ENCODE measurements around the gene MIA2. TPM values are rescaled to one million over a fixed set of nuclear protein-coding genes. Genes with fewer than 3 reads are reported as not detected.
"Not testable (repeated sequence)": the region's sequence is repeated elsewhere in the genome, so short reads cannot be mapped to it uniquely, and the experiment has no call there.

MIA2 gene
- total and polyA plus RNA-seq, 8 donors = 23.6 to 72.4 (median 50.3) TPM

- peaks cover 0 to 7% (median 0%) of the 10 kb centered on the region in 4 donors for H3K9me3 ChIP-seq
- peaks cover 0 to 35% (median 26%) of the 10 kb centered on the region in 4 donors for H3K36me3 ChIP-seq
- H3K4me3 ChIP-seq = no peak overlapping the region
- intact Hi-C loops (cut with DNase I; ENCODE audit: low total_unique reads) = no loop called here
- TF ChIP-seq POLR2A (IDR thresholded peaks at IDR 0.05) (no peak), POLR2AphosphoS5 (IDR thresholded peaks at IDR 0.05) (no peak), CTCF (IDR thresholded peaks at IDR 0.05) (no peak), EP300 (IDR thresholded peaks at IDR 0.05) (no peak)
- 91 to 98% (median 96%) methylated on average over 1 of the region's 1 CpG for WGBS, 5 donors
- no peak for DNase-seq
- H3K27ac ChIP-seq = no peak overlapping the region
- H3K4me1 ChIP-seq = peaks cover 0 to 22% (median 14%) of the 10 kb centered on the region in 4 donors
- H3K27me3 ChIP-seq = no peaks in the 10 kb centered on the region
Observed at GRCh38 chr14:39276005-39276404, 42.3 kb downstream of the MIA2 start.

GRCh38 chr14:39276579-39277114 is 42.9 kb downstream of the MIA2 start:
- TF ChIP-seq POLR2A (IDR thresholded peaks at IDR 0.05) (no peak), CTCF (IDR thresholded peaks at IDR 0.05) (no peak)
- peaks cover 2 to 41% (median 32%) of the 10 kb centered on the region in 4 donors for H3K36me3 ChIP-seq
- H3K9me3 ChIP-seq = peaks cover 0 to 5% (median 0%) of the 10 kb centered on the region in 4 donors
- no peaks in the 10 kb centered on the region for H3K27me3 ChIP-seq
- intact Hi-C loops (cut with DNase I; ENCODE audit: low total_unique reads) = no loop called here
- H3K27ac ChIP-seq = no peak overlapping the region
- no peak overlapping the region for H3K4me3 ChIP-seq
- no peak for DNase-seq
- peaks cover 0 to 22% (median 14%) of the 10 kb centered on the region in 4 donors for H3K4me1 ChIP-seq
- 86 to 98% (median 87%) methylated on average over 2 of the region's 2 CpGs for WGBS, 5 donors

GRCh38 chr14:39279515-39279914 is 45.8 kb downstream of the MIA2 start:
- Histone ChIP-seq H3K9me3 (no peaks in the 10 kb centered on the region), H3K27me3 (no peaks in the 10 kb centered on the region), H3K4me1 (peaks cover 0 to 20% (median 14%) of the 10 kb centered on the region in 4 donors), H3K36me3 (peaks cover 5 to 62% (median 55%) of the 10 kb centered on the region in 4 donors), H3K4me3 (no peak overlapping the region), H3K27ac (no peak overlapping the region)
- intact Hi-C loops (cut with DNase I; ENCODE audit: low total_unique reads) = no loop called here
- WGBS, 5 donors = 86 to 92% (median 91%) methylated on average over 3 of the region's 3 CpGs
- no peak for DNase-seq
- TF ChIP-seq EP300 (IDR thresholded peaks at IDR 0.05) (no peak), POLR2A (IDR thresholded peaks at IDR 0.05) (no peak), CTCF (IDR thresholded peaks at IDR 0.05) (no peak)

- intact Hi-C loops (cut with DNase I; ENCODE audit: low total_unique reads) = not testable (repeated sequence)
Observed at GRCh38 chr14:39280678-39281077, 47.0 kb downstream of the MIA2 start.

GRCh38 chr14:39289523-39289922 is 55.8 kb downstream of the MIA2 start:
- TF ChIP-seq POLR2A (IDR thresholded peaks at IDR 0.05) = no peak
- no peak for TF ChIP-seq POLR2AphosphoS5 (IDR thresholded peaks at IDR 0.05)
- no peak for TF ChIP-seq EP300 (IDR thresholded peaks at IDR 0.05)
- no peak for TF ChIP-seq CTCF (IDR thresholded peaks at IDR 0.05)
- H3K27ac ChIP-seq = no peak overlapping the region
- peaks cover 3 to 78% (median 72%) of the 10 kb centered on the region in 4 donors for H3K36me3 ChIP-seq
- no peaks in the 10 kb centered on the region for H3K4me1 ChIP-seq
- no peak for DNase-seq
- intact Hi-C loops (cut with DNase I; ENCODE audit: low total_unique reads) = no loop called here
- no peaks in the 10 kb centered on the region for H3K27me3 ChIP-seq
- WGBS, 5 donors = 72 to 93% (median 84%) methylated on average over 1 of the region's 1 CpG
- H3K9me3 ChIP-seq = no peaks in the 10 kb centered on the region
- H3K4me3 ChIP-seq = no peak overlapping the region

More at GRCh38 chr14:39280678-39281077, 47.0 kb downstream of the MIA2 start:
- H3K27me3 ChIP-seq, H3K27ac ChIP-seq, H3K4me3 ChIP-seq, H3K9me3 ChIP-seq, DNase-seq: not testable (repeated sequence)
- H3K36me3 ChIP-seq = peaks cover 5 to 64% (median 57%) of the 10 kb centered on the region in 4 donors
- 92 to 100% (median 98%) methylated on average over 3 of the region's 3 CpGs for WGBS, 5 donors
- peaks cover 0 to 11% (median 7%) of the 10 kb centered on the region in 4 donors for H3K4me1 ChIP-seq

Measured in stomach (tissue), 9 donors.